Measurements from ENCODE around the gene TEX26. TPM values are rescaled to one million over a fixed set of nuclear protein-coding genes. Genes with fewer than 3 reads are reported as not detected.

TEX26 gene
- total and polyA plus RNA-seq, 9 of the 15 experiments (the other 6 are each of a cell fraction or from before 2014, with no cell fraction given) = not detected

GRCh38 chr13:30943881-30944280 is 11.4 kb downstream of the TEX26 start:
- Histone ChIP-seq H3K4me3 (no peak overlapping the region), H3K9me1 (ENCODE audit: control insufficient read depth, insufficient read depth, low read length) (no peaks in the 10 kb centered on the region), H3K27ac (ENCODE audit: extremely low read depth, low read depth, low read length) (no peak overlapping the region), H3K4me1 (replicated peaks in 1 of 2; ENCODE audit: control insufficient read depth in 2 of 2, insufficient read depth in 2 of 2, low read length in 2 of 2) (no peaks in the 10 kb centered on the region), H2AFZ (ENCODE audit: low read depth, low read length) (no peak overlapping the region), H3K9me3 (replicated peaks; ENCODE audit: control insufficient read depth, insufficient read depth, low read depth, low read length) (no peaks in the 10 kb centered on the region), H4K20me1 (replicated peaks; ENCODE audit: control insufficient read depth, insufficient read depth, low read length) (no peaks in the 10 kb centered on the region), H3K4me2 (ENCODE audit: insufficient read depth, low read length) (no peak overlapping the region), H3K27me3 (ENCODE audit: control insufficient read depth in 2 of 2, insufficient read depth in 2 of 2, low read length in 2 of 2) (no peaks in the 10 kb centered on the region), H3K36me3 (ENCODE audit: control insufficient read depth, insufficient read depth, low read length) (no peaks in the 10 kb centered on the region), H3K9ac (ENCODE audit: insufficient read depth in 1 of 2, low read depth in 2 of 2, low read length in 2 of 2) (no peak overlapping the region), H3K79me2 (ENCODE audit: control insufficient read depth, insufficient read depth, low read length) (no peaks in the 10 kb centered on the region)
- WGBS (ENCODE audit: insufficient coverage, low coverage, missing lambda C conversion rate) = 0% methylated on average over 3 of the region's 3 CpGs
- FAIRE-seq = no peak
- TF ChIP-seq TRIM28 (IDR thresholded peaks at IDR 0.05) (no peak), NFRKB (IDR thresholded peaks at IDR 0.05; ENCODE audit: low read depth) (no peak)
- DNase-seq (ENCODE audit: extremely low read depth in 1 of 4, low spot score in 3 of 4) = no peak
- BruUV-seq (replicated peaks) = no TSS peak
- ChIA-PET CTCF (ENCODE audit: low intra/inter-chr PET ratio) (no interaction called here), POLR2A (no interaction called here)
- ATAC-seq = no peak
- in situ Hi-C loops (cut with MboI) (no loop called here), intact Hi-C loops (cut with micrococcal nuclease) (no loop called here)

DNA sequence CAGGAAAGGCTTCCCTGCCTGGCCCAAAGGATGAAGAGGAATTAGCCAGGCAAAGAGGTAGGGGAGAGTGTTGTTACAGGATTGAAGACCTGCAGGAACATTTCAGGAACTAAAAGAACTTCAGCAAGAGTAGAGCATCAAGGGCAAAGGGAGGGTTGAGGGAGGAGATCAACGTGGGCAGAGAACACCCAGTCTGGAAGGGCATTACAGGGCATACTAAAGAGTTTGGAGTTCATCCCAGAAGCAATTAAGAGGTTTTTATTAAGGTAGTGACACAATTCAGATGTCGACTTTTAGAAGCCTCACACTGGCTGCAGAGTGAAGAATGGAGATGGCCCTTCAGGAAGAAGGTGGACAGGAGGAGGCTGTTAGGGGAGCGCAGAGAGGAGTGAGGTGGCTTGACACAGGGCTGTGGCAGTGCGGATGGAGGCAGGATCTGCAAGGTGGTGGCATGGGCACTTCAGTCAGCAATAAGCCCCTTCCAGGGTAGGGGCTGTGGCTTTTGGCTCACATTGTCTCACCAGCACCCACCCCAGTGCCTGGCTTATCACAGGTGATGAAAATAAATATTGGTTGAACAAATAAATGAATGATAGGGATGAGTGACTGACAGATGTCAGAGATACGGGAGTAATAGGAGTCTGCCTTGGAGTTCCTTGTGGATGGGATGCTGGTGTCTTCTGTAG is 24.9 kb downstream of the TEX26 start:
- Histone ChIP-seq H3K4me2 (ENCODE audit: insufficient read depth, low read length) (no peak overlapping the region), H3K9me3 (replicated peaks; ENCODE audit: control insufficient read depth, insufficient read depth, low read depth, low read length) (no peaks in the 10 kb centered on the region), H2AFZ (ENCODE audit: low read depth, low read length) (no peak overlapping the region), H3K27ac (ENCODE audit: extremely low read depth, low read depth, low read length) (no peak overlapping the region), H3K9ac (ENCODE audit: insufficient read depth in 1 of 2, low read depth in 2 of 2, low read length in 2 of 2) (no peak overlapping the region), H3K27me3 (ENCODE audit: control insufficient read depth in 2 of 2, insufficient read depth in 2 of 2, low read length in 2 of 2) (no peaks in the 10 kb centered on the region; a peak in 1 of 5 replicates), H4K20me1 (replicated peaks; ENCODE audit: control insufficient read depth, insufficient read depth, low read length) (no peaks in the 10 kb centered on the region), H3K4me3 (no peak overlapping the region), H3K4me1 (replicated peaks in 1 of 2; ENCODE audit: control insufficient read depth in 2 of 2, insufficient read depth in 2 of 2, low read length in 2 of 2) (no peaks in the 10 kb centered on the region), H3K9me1 (ENCODE audit: control insufficient read depth, insufficient read depth, low read length) (no peaks in the 10 kb centered on the region), H3K79me2 (ENCODE audit: control insufficient read depth, insufficient read depth, low read length) (no peaks in the 10 kb centered on the region), H3K36me3 (ENCODE audit: control insufficient read depth, insufficient read depth, low read length) (no peaks in the 10 kb centered on the region)
- DNase-seq (ENCODE audit: extremely low read depth in 1 of 4, low spot score in 3 of 4) (no peak), ATAC-seq (no peak), FAIRE-seq (no peak)
- in situ Hi-C loops (cut with MboI) = no loop called here
- ChIA-PET POLR2A (no interaction called here), CTCF (ENCODE audit: low intra/inter-chr PET ratio) (no interaction called here)
- 0% methylated on average over 3 of the region's 5 CpGs for WGBS (ENCODE audit: insufficient coverage, low coverage, missing lambda C conversion rate)
- intact Hi-C loops (cut with micrococcal nuclease) = no loop called here
- BruUV-seq (replicated peaks) = no TSS peak
- TF ChIP-seq ZFX (CRISPR knock-in tag; IDR thresholded peaks at IDR 0.05) (no peak), TBL1XR1 (IDR thresholded peaks at IDR 0.05; ENCODE audit: low read length in 2 of 2) (no peak), HLTF (IDR thresholded peaks at IDR 0.05) (no peak), ZBTB8A (IDR thresholded peaks at IDR 0.05; ENCODE audit: partially characterized antibody) (no peak), NCOA4 (IDR thresholded peaks at IDR 0.05; ENCODE audit: partially characterized antibody) (no peak), ZHX1 (conservative IDR thresholded peaks at IDR 0.05; ENCODE audit: low read length) (no peak), ARID3B (CRISPR knock-in tag; IDR thresholded peaks at IDR 0.05; ENCODE audit: borderline replicate concordance) (no peak)
- TF ChIP-seq, protein P1, sequence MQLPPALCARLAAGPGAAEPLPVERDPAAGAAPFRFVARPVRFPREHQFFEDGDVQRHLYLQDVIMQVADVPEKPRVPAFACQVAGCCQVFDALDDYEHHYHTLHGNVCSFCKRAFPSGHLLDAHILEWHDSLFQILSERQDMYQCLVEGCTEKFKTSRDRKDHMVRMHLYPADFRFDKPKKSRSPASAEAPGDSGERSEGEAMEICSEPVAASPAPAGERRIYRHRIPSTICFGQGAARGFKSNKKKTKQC (CRISPR knock-in tag; IDR thresholded peaks at IDR 0.05) = no peak

All from K562 (cell line).